ENCODE measurements around the gene GTPBP6.

Gene GTPBP6

DNA sequence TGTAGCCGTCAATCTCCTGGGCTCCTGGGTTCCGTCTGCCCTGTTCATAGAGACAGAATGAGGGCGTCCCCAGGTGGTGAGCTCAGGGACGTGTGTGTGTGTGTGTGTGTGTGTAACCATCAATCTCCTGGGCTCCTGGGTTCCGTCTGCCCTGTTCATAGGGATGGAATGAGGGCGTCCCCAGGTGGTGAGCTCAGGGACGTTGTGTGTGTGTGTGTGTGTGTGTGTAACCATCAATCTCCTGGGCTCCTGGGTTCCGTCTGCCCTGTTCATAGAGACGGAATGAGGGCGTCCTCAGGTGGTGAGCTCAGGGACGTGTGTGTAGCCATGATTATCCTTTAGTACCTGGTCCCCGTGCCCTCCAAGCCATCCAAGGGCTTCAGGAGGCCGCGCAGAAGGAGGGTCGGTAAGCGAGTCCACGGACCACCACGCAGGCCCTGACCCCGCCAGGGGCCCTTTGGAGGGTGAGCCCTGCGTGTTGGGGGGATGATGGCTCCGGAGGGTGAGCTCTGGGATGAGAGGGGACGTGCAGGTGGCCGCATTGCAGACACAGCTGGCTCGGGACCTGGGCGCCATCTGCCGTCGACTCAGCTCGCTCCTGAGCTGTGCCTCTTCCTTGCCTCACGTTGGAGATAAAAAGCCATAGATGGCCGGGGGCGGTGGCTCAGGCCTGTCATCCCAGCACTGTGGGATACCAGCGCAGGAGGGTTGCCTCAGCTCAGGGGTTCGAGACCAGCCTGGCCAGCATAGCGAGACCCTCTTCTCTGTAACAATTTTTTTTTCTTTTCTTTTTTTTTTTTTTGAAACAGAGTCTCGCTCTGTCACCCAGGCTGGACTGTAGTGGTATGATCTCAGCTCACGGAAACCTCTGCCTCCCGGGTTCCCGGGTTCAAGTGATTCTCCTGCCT, 5.4 kb upstream of the GTPBP6 start:
- Histone ChIP-seq H3K4me3 (IDR thresholded peaks at IDR 0.05; ENCODE audit: insufficient read depth, low read depth, low read length) (no peak overlapping the region), H4K20me1 (ENCODE audit: insufficient read depth) (no peaks in the 10 kb centered on the region), H3K27ac (no peak overlapping the region), H3K27me3 (ENCODE audit: insufficient read depth, low read depth) (no peaks in the 10 kb centered on the region), H3K79me2 (ENCODE audit: insufficient read depth, low read depth) (no peaks in the 10 kb centered on the region), H2AFZ (ENCODE audit: low read depth) (no peak overlapping the region), H3K4me1 (ENCODE audit: low read depth, poor library complexity, severe bottlenecking) (no peaks in the 10 kb centered on the region), H3K4me2 (no peak overlapping the region), H3K36me3 (ENCODE audit: insufficient read depth) (no peaks in the 10 kb centered on the region), H3K9ac (no peak overlapping the region)
- TF ChIP-seq, protein P1, sequence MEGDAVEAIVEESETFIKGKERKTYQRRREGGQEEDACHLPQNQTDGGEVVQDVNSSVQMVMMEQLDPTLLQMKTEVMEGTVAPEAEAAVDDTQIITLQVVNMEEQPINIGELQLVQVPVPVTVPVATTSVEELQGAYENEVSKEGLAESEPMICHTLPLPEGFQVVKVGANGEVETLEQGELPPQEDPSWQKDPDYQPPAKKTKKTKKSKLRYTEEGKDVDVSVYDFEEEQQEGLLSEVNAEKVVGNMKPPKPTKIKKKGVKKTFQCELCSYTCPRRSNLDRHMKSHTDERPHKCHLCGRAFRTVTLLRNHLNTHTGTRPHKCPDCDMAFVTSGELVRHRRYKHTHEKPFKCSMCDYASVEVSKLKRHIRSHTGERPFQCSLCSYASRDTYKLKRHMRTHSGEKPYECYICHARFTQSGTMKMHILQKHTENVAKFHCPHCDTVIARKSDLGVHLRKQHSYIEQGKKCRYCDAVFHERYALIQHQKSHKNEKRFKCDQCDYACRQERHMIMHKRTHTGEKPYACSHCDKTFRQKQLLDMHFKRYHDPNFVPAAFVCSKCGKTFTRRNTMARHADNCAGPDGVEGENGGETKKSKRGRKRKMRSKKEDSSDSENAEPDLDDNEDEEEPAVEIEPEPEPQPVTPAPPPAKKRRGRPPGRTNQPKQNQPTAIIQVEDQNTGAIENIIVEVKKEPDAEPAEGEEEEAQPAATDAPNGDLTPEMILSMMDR (conservative IDR thresholded peaks at IDR 0.05; ENCODE audit: low read depth, low read length), result 0 out of 2 replicates have a peak, but pooled peaks have one; percentile 23

DNA sequence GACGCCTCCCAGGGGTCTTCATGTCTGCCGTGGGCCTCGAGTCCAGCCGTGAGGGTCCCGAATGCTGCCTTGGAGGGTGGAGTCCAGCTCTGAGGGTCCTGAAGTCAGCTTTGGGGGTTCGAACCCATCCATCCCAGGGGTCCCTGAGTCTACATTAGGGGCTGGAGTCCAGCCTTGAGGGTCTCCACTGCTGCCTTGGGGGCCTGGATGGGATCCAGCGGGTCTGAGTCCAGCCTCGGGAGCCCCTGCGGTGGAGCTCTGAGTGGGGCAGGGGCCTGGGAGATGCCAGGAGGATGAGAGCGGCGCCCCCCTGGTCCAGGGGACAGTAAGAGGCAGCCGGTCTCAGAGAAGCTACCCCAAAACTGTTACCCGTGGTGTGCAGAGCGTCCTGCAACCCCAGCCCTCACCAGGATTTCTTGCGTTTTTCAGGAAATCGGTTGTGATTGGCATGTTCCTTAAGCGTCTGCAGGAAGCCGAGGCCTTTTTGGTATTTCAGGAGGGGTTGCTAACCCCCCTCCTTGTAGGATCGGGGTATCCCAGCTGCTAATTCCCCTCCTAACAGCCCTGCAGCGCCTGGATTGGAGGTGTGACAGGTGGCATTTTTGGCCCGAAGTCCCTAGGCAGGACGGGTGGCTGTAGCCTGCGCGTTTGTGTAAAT, 1.7 kb upstream of the GTPBP6 start:
- Histone ChIP-seq H3K79me2 (ENCODE audit: insufficient read depth, low read depth) (no peaks in the 10 kb centered on the region), H3K27me3 (ENCODE audit: insufficient read depth, low read depth) (no peaks in the 10 kb centered on the region), H2AFZ (ENCODE audit: low read depth) (no peak overlapping the region), H3K36me3 (ENCODE audit: insufficient read depth) (no peaks in the 10 kb centered on the region), H3K9ac (peak overlapping the region; percentile 81; the same call in 1 of the 2 replicates), H4K20me1 (ENCODE audit: insufficient read depth) (no peaks in the 10 kb centered on the region), H3K27ac (no peak overlapping the region), H3K4me2 (peak overlapping the region; percentile 48; the same call in 1 of the 2 replicates), H3K4me1 (ENCODE audit: low read depth, poor library complexity, severe bottlenecking) (no peaks in the 10 kb centered on the region), H3K4me3 (IDR thresholded peaks at IDR 0.05; ENCODE audit: insufficient read depth, low read depth, low read length) (no peak overlapping the region)
- TF ChIP-seq, protein P1 (conservative IDR thresholded peaks at IDR 0.05; ENCODE audit: low read depth, low read length), result no peak

DNA sequence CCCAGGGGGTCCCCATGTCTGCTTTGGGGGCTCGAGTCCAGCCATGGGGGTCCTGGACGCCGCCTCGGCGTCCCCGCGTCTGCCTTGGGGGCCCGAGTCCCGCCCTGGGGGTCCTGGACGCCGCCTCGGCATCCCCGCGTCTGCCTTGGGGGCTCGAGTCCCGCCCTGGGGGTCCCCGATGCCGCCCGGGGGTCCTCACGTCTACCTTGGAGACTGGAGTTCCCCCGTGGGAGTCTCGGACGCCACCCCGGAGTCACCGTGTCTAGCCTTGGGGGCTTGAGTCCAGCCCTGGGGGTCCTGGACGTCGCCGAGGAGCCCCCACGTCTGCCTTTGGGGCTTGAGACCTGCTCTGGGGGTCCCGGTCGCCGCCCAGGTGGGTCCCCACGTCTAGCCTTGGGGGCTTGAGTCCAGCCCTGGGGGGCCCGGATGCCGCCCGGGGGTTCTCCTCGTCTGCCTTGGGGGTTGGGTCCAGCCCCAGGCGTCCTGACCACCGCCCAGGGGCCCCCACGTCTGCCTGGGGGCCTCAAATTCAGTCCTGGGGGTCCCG, 1.1 kb upstream of the GTPBP6 start:
- no peaks in the 10 kb centered on the region for H3K79me2 ChIP-seq (ENCODE audit: insufficient read depth, low read depth)
- H3K4me1 ChIP-seq (ENCODE audit: low read depth, poor library complexity, severe bottlenecking), result no peaks in the 10 kb centered on the region
- TF ChIP-seq, protein P1 (conservative IDR thresholded peaks at IDR 0.05; ENCODE audit: low read depth, low read length), result no peak
- H3K9ac ChIP-seq, result peak overlapping the region; percentile 81
- H2AFZ ChIP-seq (ENCODE audit: low read depth), result no peak overlapping the region; the same call in 1 of the 2 replicates
- H3K4me3 ChIP-seq (IDR thresholded peaks at IDR 0.05; ENCODE audit: insufficient read depth, low read depth, low read length), result no peak overlapping the region
- no peaks in the 10 kb centered on the region for H4K20me1 ChIP-seq (ENCODE audit: insufficient read depth)
- H3K27ac ChIP-seq, result peak overlapping the region; percentile 26; the same call in 1 of the 2 replicates
- no peaks in the 10 kb centered on the region for H3K36me3 ChIP-seq (ENCODE audit: insufficient read depth)
- peak overlapping the region; percentile 48 for H3K4me2 ChIP-seq
- no peaks in the 10 kb centered on the region for H3K27me3 ChIP-seq (ENCODE audit: insufficient read depth, low read depth)

DNA sequence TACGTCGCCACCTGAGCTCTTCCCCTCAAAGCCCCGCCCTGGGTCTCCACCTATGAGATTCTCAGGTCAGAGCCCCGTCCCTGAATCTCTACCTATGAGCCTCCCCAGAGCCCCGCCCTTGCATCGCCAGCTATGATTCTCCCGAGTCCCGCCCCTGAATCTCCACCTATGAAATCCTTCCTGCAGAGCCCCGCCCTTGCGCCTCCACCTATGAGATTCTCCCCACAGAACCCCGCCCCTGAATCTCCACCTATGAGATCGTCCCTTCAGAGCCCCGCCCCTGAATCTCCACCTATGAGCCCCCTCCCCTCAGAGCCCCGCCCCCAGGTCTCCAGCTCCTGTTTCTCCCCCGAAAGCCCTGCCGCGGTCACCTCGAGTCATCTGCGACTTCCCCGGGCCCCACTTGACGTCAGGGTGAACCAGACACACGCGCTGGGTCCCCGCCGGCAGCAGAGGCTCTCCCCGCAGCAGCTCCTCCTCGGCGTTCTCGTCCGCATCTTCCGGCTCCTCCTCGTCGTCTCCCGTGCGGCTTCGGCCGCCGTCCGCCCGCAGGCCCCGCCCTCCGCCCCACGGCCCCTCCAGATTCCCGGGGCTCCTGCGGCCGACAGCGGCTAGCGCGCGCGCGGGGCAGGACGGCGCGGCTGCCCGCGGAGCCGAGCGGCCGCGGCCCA, 393 bp downstream of the GTPBP6 start:
- H3K4me3 ChIP-seq (IDR thresholded peaks at IDR 0.05; ENCODE audit: insufficient read depth, low read depth, low read length), result no peak overlapping the region
- no peak overlapping the region for H2AFZ ChIP-seq (ENCODE audit: low read depth)
- no peak overlapping the region for H3K4me2 ChIP-seq
- H3K27me3 ChIP-seq (ENCODE audit: insufficient read depth, low read depth), result no peaks in the 10 kb centered on the region
- no peaks in the 10 kb centered on the region for H3K4me1 ChIP-seq (ENCODE audit: low read depth, poor library complexity, severe bottlenecking)
- peak overlapping the region; percentile 86 for H3K9ac ChIP-seq
- TF ChIP-seq, protein P1 (conservative IDR thresholded peaks at IDR 0.05; ENCODE audit: low read depth, low read length), result no peak
- no peaks in the 10 kb centered on the region for H3K36me3 ChIP-seq (ENCODE audit: insufficient read depth)
- H3K27ac ChIP-seq, result peak overlapping the region; percentile 83
- H3K79me2 ChIP-seq (ENCODE audit: insufficient read depth, low read depth), result no peaks in the 10 kb centered on the region
- no peaks in the 10 kb centered on the region for H4K20me1 ChIP-seq (ENCODE audit: insufficient read depth)
